Iris pigment epithelial cell (primary cell): ENCODE measurements around the gene MOSPD2.

Experiments
- DNase-seq: peaks from one replicate; pipeline ENCODE4 v3.0.0-alpha.2; 2011; ENCODE audit warnings: low read depth

MOSPD2 gene

GRCh38 chrX:14872851-14873675, at the start of gene MOSPD2, which contains the start of gene FANCB:
Gene MOSPD2, plus strand, starts transcription at chrX:14873421. Its CDS starts 108 bp downstream, at chrX:14873529.
Gene FANCB, minus strand, starts transcription at chrX:14873069. Its CDS starts 7,559 bp downstream, at chrX:14865510.
- peak; percentile 94 for DNase-seq

- DNase-seq: no peak
These were observed 47.4 kb upstream of the MOSPD2 start for GRCh38 chrX:14825851-14826250.

GRCh38 chrX:14826319-14826718, 46.9 kb upstream of the MOSPD2 start:
- no peak for DNase-seq

GRCh38 chrX:14829643-14830042, 43.6 kb upstream of the MOSPD2 start:
- no peak for DNase-seq

- peak; percentile 54 for DNase-seq
These were observed 41.1 kb upstream of the MOSPD2 start for GRCh38 chrX:14832151-14832550.

GRCh38 chrX:14832586-14832985, 40.6 kb upstream of the MOSPD2 start:
- DNase-seq: no peak

GRCh38 chrX:14837155-14837554, 36.1 kb upstream of the MOSPD2 start:
- no peak for DNase-seq

GRCh38 chrX:14843666-14844065, 29.6 kb upstream of the MOSPD2 start:
- no peak for DNase-seq

- no peak for DNase-seq
These were observed 21.7 kb upstream of the MOSPD2 start for GRCh38 chrX:14851526-14851925.

GRCh38 chrX:14864631-14865030, 8.6 kb upstream of the MOSPD2 start:
- DNase-seq: peak; percentile 53

GRCh38 chrX:14865201-14865600, 8.0 kb upstream of the MOSPD2 start:
- DNase-seq: peak; percentile 61

GRCh38 chrX:14871767-14872166, 1.5 kb upstream of the MOSPD2 start:
- DNase-seq: no peak

- DNase-seq: no peak
These were observed 866 bp upstream of the MOSPD2 start for GRCh38 chrX:14872355-14872754.

GRCh38 chrX:14873676-14874049, 442 bp downstream of the MOSPD2 start:
- DNase-seq: no peak

GRCh38 chrX:14875624-14876023, 2.4 kb downstream of the MOSPD2 start:
- DNase-seq: no peak

GRCh38 chrX:14883826-14884225, 10.6 kb downstream of the MOSPD2 start:
- no peak for DNase-seq

- DNase-seq: no peak
These were observed 11.5 kb downstream of the MOSPD2 start for GRCh38 chrX:14884714-14885113.

GRCh38 chrX:14886252-14886651, 13.0 kb downstream of the MOSPD2 start:
- no peak for DNase-seq

GRCh38 chrX:14896273-14896672, 23.1 kb downstream of the MOSPD2 start:
- no peak for DNase-seq

GRCh38 chrX:14897042-14897441, 23.8 kb downstream of the MOSPD2 start:
- DNase-seq: no peak

GRCh38 chrX:14899607-14900006, 26.4 kb downstream of the MOSPD2 start:
- peak; percentile 85 for DNase-seq

- no peak for DNase-seq
These were observed 29.3 kb downstream of the MOSPD2 start for GRCh38 chrX:14902537-14902936.

- no peak for DNase-seq
These were observed 30.7 kb downstream of the MOSPD2 start for GRCh38 chrX:14903891-14904290.

- peak; percentile 27 for DNase-seq
These were observed 40.0 kb downstream of the MOSPD2 start for GRCh38 chrX:14913241-14913640.
